Memory B cell (primary cell): Measurements from ENCODE around the gene LTBP3.
"Not testable (repeated sequence)": the region's sequence is repeated elsewhere in the genome, so short reads cannot be mapped to it uniquely, and the experiment has no call there.

Experiments
- ATAC-seq: fragments of 150-1000 bp; cut with Tn5 transposase; 2 replicates; pipeline ENCODE4 v1.10.0; 2021; ENCODE audit warnings: low read depth, mild to moderate bottlenecking, moderate library complexity
- DNase-seq, 2 donors: peaks; one replicate each; pipeline ENCODE4 v3.0.0; 2022; ENCODE audit warnings: low spot score in 2 of 2
- H3K27ac Mint-ChIP-seq: one replicate; pipeline ENCODE4 v1.8.0; 2022; ENCODE audit warnings: mild to moderate bottlenecking, moderate library complexity, mixed read lengths
- H3K27me3 Mint-ChIP-seq: one replicate; pipeline ENCODE4 v1.8.0; 2022; ENCODE audit warnings: mixed read lengths
- H3K36me3 Mint-ChIP-seq: one replicate; pipeline ENCODE4 v1.8.0; 2022; ENCODE audit warnings: mild to moderate bottlenecking, mixed read lengths
- H3K4me1 Mint-ChIP-seq: one replicate; pipeline ENCODE4 v1.8.0; 2022; ENCODE audit warnings: mixed read lengths
- H3K4me3 Mint-ChIP-seq: one replicate; pipeline ENCODE4 v1.8.0; 2022; ENCODE audit warnings: mild to moderate bottlenecking, moderate library complexity, mixed read lengths
- H3K9me3 Mint-ChIP-seq: one replicate; pipeline ENCODE4 v1.8.0; 2022; ENCODE audit warnings: mixed read lengths

The LTBP3 gene

GRCh38 chr11:65521777-65522521 lies 36.2 kb downstream of the LTBP3 start:
- H3K36me3 Mint-ChIP-seq, DNase-seq, H3K27me3 Mint-ChIP-seq: not testable (repeated sequence)

GRCh38 chr11:65518941-65519549 lies 39.1 kb downstream of the LTBP3 start:
- ATAC-seq, H3K27me3 Mint-ChIP-seq, H3K4me3 Mint-ChIP-seq, H3K27ac Mint-ChIP-seq, H3K36me3 Mint-ChIP-seq, H3K9me3 Mint-ChIP-seq, DNase-seq: not testable (repeated sequence)
- H3K4me1 Mint-ChIP-seq = peaks cover 26% of the 10 kb centered on the region

More at GRCh38 chr11:65521777-65522521, 36.2 kb downstream of the LTBP3 start:
- ATAC-seq, H3K9me3 Mint-ChIP-seq, H3K4me3 Mint-ChIP-seq, H3K27ac Mint-ChIP-seq: not testable (repeated sequence)
- peaks cover 30% of the 10 kb centered on the region for H3K4me1 Mint-ChIP-seq

GRCh38 chr11:65516135-65516968 lies 41.8 kb downstream of the LTBP3 start:
- Mint-ChIP-seq H3K9me3 (no peaks in the 10 kb centered on the region), H3K36me3 (no peaks in the 10 kb centered on the region), H3K27ac (peak overlapping the region; percentile 4), H3K4me3 (no peak overlapping the region), H3K4me1 (peaks cover 8% of the 10 kb centered on the region), H3K27me3 (no peaks in the 10 kb centered on the region)
- no peak for ATAC-seq
- DNase-seq = no peak

- ATAC-seq, H3K9me3 Mint-ChIP-seq, H3K4me3 Mint-ChIP-seq, H3K36me3 Mint-ChIP-seq, H3K27ac Mint-ChIP-seq, H3K27me3 Mint-ChIP-seq, DNase-seq: not testable (repeated sequence)
- H3K4me1 Mint-ChIP-seq = peaks cover 17% of the 10 kb centered on the region
Measured at GRCh38 chr11:65512311-65512710, 45.8 kb downstream of the LTBP3 start.

- Mint-ChIP-seq H3K27ac (no peak overlapping the region), H3K9me3 (no peaks in the 10 kb centered on the region), H3K27me3 (no peaks in the 10 kb centered on the region), H3K4me1 (peaks cover 44% of the 10 kb centered on the region), H3K4me3 (peak overlapping the region; percentile 81), H3K36me3 (peaks cover 24% of the 10 kb centered on the region)
- peak; percentile 57 for ATAC-seq
- peak; percentile 50 to 55 for DNase-seq
Measured at GRCh38 chr11:65506772-65507505, 51.2 kb downstream of the LTBP3 start.

GRCh38 chr11:65506290-65506771 lies 51.8 kb downstream of the LTBP3 start:
- Mint-ChIP-seq H3K4me3 (peak overlapping the region; percentile 81), H3K36me3 (peaks cover 24% of the 10 kb centered on the region), H3K4me1 (peaks cover 46% of the 10 kb centered on the region), H3K27ac (no peak overlapping the region), H3K27me3 (no peaks in the 10 kb centered on the region), H3K9me3 (no peaks in the 10 kb centered on the region)
- DNase-seq (no peak), ATAC-seq (no peak)

GRCh38 chr11:65505466-65506289 lies 52.5 kb downstream of the LTBP3 start:
- no peak for DNase-seq
- H3K27ac Mint-ChIP-seq = no peak overlapping the region
- H3K9me3 Mint-ChIP-seq = no peaks in the 10 kb centered on the region
- H3K4me3 Mint-ChIP-seq = peak overlapping the region; percentile 81
- no peaks in the 10 kb centered on the region for H3K27me3 Mint-ChIP-seq
- H3K4me1 Mint-ChIP-seq = peaks cover 45% of the 10 kb centered on the region
- peaks cover 24% of the 10 kb centered on the region for H3K36me3 Mint-ChIP-seq
- ATAC-seq = no peak

- ATAC-seq (no peak), DNase-seq (no peak)
- Mint-ChIP-seq H3K9me3 (no peaks in the 10 kb centered on the region), H3K27ac (no peak overlapping the region), H3K27me3 (no peaks in the 10 kb centered on the region), H3K36me3 (peaks cover 24% of the 10 kb centered on the region), H3K4me3 (no peak overlapping the region), H3K4me1 (peaks cover 42% of the 10 kb centered on the region)
Measured at GRCh38 chr11:65504674-65505465, 53.3 kb downstream of the LTBP3 start.

- Mint-ChIP-seq H3K27me3 (no peaks in the 10 kb centered on the region), H3K9me3 (no peaks in the 10 kb centered on the region), H3K27ac (no peak overlapping the region), H3K4me3 (no peak overlapping the region), H3K4me1 (peaks cover 40% of the 10 kb centered on the region), H3K36me3 (peaks cover 24% of the 10 kb centered on the region)
- no peak for DNase-seq
- ATAC-seq = no peak
Measured at GRCh38 chr11:65503949-65504673, 54.0 kb downstream of the LTBP3 start.

GRCh38 chr11:65503368-65503948 lies 54.7 kb downstream of the LTBP3 start:
- Mint-ChIP-seq H3K27me3 (no peaks in the 10 kb centered on the region), H3K4me1 (peaks cover 40% of the 10 kb centered on the region), H3K9me3 (no peaks in the 10 kb centered on the region), H3K4me3 (no peak overlapping the region), H3K27ac (no peak overlapping the region), H3K36me3 (peaks cover 26% of the 10 kb centered on the region)
- DNase-seq (no peak), ATAC-seq (no peak)

- peaks cover 40% of the 10 kb centered on the region for H3K4me1 Mint-ChIP-seq
Measured at GRCh38 chr11:65502555-65503367, 55.4 kb downstream of the LTBP3 start.

More at GRCh38 chr11:65502555-65503367, 55.4 kb downstream of the LTBP3 start:
- no peak overlapping the region for H3K4me3 Mint-ChIP-seq
- no peaks in the 10 kb centered on the region for H3K27me3 Mint-ChIP-seq
- H3K9me3 Mint-ChIP-seq = no peaks in the 10 kb centered on the region
- no peak overlapping the region for H3K27ac Mint-ChIP-seq
- H3K36me3 Mint-ChIP-seq = peaks cover 26% of the 10 kb centered on the region
- DNase-seq (no peak), ATAC-seq (no peak)
